GM21526 (cell line): ENCODE data around the gene TSPAN13.

Experiments used
- ATAC-seq: cut with Tn5 transposase; IDR thresholded peaks from one replicate; pipeline ENCODE4 v1.9.1; 2021; ENCODE audit warnings: moderate library complexity; ENCODE audit not compliant: unreplicated experiment, low FRiP score

The TSPAN13 gene

GRCh38 chr7:16773884-16774283 lies 20.3 kb downstream of the TSPAN13 start:
- no peak for ATAC-seq

DNA sequence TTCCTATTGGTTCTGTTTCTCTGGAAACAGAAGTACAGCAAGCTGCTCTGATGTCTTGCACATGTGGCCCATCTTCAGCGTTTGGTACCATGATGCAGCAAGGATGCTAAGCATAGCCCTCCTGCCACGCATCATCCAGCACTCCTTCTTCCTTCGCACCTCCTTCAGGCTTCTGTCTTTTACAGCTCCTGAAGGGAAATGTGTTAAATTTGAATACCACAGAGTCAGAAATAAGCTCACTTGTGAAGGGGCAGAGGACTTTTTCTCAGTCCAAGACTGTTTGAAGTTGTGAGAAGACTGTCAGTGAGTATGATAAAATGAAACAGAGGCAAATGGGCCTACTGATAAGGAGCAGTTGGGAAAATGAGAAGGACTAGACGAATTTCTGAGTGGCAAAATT lies 20.7 kb downstream of the TSPAN13 start:
- no peak for ATAC-seq

DNA sequence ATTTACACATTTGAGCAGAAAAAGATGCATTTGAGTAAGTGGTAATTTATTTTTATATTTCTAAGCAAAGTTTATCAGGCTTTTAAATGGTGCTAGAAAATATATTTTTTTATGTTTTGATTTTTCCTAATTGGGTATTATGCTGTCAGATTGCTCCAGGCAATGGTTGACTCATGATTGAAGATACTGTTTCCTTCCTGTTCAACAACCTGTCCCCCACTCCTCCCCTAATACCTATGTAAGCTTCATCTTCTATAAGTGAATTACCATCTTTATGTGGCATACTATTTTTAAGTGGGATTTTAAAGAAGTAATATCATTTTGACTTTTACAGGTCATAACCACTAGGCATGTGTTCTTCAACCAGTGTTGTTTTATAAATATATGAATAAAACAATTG lies 21.4 kb downstream of the TSPAN13 start:
- no peak for ATAC-seq

GRCh38 chr7:16776053-16776452 lies 22.5 kb downstream of the TSPAN13 start:
- ATAC-seq = no peak

GRCh38 chr7:16778476-16778875 lies 24.9 kb downstream of the TSPAN13 start:
- no peak for ATAC-seq

DNA sequence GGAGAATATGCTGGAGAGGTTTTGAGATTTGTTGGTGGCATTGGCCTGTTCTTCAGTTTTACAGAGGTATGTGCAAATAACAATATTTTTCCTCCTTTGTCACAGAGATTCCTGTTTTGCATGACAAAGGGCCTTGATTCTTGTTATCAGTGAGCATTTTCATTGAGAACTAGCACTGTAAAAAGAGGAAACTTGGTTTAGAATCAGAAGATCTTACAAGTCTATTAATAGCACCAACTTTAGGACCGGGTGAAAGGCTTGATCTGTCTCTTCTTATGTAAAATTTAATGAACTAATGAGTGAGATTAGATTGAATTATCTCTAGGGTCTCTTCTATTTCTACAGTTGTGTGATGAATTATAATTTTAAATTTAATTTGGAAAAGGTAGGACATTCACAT lies 25.5 kb downstream of the TSPAN13 start:
- ATAC-seq = no peak

DNA sequence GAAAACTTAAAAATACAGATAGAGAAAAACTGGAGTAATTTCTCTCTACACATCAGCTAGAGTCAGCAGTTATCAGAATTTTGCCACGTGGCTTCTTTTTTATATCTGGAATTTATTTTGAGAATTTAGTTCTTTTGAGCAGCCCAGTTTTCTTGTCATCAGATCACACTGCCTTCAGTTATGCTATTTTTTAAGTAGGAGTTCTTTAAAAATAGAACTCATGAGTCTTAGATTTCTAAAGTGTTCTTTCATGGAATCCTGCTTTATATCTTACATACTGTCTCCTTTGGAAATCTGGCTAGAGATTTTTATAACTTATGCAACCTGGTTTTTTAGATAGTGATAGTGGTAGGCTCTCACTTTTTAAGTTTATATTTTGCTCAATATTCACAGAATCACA lies 27.0 kb downstream of the TSPAN13 start:
- ATAC-seq = no peak

DNA sequence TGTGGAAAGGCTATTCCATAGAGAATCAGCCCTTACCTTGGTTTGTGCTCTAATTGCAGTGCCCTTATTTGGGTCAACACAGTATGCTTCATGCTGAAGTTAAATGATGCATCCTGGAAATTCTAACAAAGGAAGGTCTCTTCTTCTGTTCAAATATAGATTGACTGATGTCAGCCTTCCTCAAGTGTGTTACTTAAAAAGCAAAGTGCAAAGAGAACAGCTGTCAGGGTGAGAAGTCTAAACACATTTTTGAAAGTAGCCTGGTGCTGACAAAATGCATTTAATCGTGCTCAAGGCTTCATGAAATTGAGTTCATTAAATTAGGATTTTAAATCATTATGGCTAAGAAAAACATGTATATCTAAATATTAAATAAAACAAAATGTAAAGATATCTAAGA lies 31.8 kb downstream of the TSPAN13 start:
- ATAC-seq = no peak

DNA sequence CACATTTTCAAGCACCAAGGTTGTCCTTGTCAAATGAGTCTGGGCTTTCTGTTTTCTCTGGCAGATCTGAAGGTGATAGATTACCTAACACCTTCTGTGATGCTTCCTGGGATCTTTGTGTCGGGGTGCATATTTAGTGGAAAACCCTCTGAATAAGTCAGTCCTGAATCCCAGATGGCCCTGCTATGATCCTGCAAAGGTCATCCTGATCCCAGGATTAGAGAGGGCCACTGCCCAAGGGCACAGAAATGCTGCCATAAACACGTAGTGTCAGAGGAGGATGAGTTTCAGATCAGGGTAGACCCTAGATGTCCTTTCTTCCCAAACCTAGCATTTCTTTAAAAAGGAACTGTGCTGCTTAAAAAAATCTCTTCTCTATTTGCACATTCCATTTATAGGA lies 32.3 kb downstream of the TSPAN13 start:
- no peak for ATAC-seq

DNA sequence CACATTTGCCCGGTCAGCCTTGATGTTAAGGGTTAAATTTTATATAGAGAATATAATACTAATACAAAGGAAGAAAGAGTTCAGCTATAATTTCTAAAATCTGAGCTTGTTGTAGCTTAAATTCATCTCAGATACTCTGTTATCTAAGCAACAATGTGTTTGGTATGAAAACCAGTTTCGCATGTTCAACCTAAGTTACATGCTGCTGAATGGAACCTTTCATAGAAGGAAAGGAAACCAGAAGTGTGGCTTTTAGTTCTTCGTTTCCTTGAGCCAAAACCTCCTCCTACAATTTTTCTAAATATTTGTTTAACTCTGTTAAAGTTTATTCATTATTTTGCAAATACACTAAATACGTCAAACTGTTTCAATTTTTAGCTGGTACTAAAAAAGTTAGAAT lies 32.7 kb downstream of the TSPAN13 start:
- ATAC-seq = no peak

GRCh38 chr7:16787127-16787526 lies 33.6 kb downstream of the TSPAN13 start:
- no peak for ATAC-seq

DNA sequence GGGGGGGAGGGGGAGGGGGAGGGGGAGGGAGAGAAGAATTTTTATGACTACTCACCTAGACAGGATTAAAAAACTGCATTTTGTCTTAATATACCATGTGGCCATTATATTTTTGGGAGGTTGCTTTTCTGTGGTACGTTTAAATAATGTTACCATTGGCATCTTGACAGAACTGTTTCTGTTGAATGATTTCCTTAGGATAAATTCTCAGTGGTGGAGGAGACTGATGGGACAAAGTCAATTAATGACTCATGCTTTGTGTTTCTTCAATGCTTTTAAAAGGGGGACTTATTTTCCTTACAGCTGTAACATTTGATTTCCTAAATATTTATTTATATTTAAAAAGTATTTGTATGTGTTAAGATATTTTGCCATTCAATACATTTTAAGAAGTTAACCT lies 37.5 kb downstream of the TSPAN13 start:
- no peak for ATAC-seq

- no peak for ATAC-seq
Measured at GRCh38 chr7:16791905-16792698, 38.5 kb downstream of the TSPAN13 start.

GRCh38 chr7:16794986-16795385 lies 41.4 kb downstream of the TSPAN13 start:
- no peak for ATAC-seq

GRCh38 chr7:16795624-16796023 lies 42.1 kb downstream of the TSPAN13 start:
- no peak for ATAC-seq

DNA sequence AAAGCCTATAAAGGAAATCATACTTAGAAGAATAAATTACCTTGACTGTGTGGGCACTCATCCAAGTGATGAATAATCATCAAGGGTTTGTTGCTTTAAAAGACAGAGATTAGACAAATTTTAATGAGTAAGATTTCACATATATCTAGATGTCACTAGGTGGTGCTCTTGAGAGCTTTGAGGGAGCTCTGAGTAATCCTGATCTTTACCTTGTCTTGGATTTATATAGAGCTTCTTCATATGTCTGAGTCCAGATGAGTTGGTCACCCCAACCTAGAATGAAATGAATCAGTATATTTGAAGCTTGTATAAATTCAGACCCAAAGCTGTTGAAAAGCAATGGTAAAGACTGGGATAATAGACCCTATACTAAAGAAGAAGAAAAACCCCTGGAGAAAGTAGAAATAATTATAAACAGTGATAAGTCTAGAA lies 47.6 kb downstream of the TSPAN13 start:
- peak; percentile 60 for ATAC-seq

GRCh38 chr7:16801579-16801978 lies 48.0 kb downstream of the TSPAN13 start:
- no peak for ATAC-seq

GRCh38 chr7:16803125-16803524 lies 49.6 kb downstream of the TSPAN13 start:
- ATAC-seq = no peak

DNA sequence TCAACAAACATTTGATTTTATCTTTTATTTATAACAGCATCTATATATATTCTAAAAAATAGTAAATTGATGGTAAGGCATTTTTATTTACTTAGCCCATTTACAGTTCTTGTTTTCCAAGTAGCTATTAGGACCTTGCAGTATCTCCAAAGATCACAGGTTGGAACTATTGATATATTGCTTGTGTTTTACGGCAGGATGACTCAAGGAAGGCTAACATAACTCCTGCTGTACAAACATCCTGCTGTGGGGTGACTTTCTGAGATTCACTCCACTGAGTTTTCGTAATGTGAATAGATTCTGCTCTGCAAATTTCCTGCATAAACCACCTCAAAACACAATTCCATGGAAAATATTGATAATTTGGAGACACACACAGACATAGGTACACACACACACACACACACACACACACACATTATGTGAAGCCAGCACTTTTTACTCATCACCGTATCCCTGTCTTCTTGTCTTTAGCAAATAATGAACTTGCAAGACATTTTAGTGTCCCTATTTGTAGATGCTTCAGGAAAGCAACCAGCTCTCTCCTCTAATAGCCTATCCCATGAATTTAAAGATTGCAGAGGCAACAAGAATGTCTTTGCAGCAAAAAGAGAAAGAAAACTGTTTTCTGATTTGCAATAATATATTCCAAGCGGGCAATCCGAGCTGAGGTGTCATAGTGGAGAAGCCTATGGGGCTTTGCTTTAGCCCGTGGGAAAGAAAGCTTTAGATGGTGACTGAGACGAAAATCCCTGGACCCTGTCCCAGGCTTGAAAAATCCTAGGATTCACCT lies 50.5 kb downstream of the TSPAN13 start:
- ATAC-seq = no peak

- ATAC-seq = no peak
Measured at GRCh38 chr7:16804674-16805439, 51.3 kb downstream of the TSPAN13 start, which contains the start of gene AGR2. Gene AGR2, minus strand, starts transcription at chr7:16804999. Its CDS starts 3,203 bp downstream, at chr7:16801796.

GRCh38 chr7:16805441-16805840 lies 51.9 kb downstream of the TSPAN13 start:
- ATAC-seq = no peak
